COLO829 (cell line): ENCODE measurements around the gene EFCAB12.
"Not testable (repeated sequence)": the region's sequence is repeated elsewhere in the genome, so short reads cannot be mapped to it uniquely, and the experiment has no call there.

Experiments used
- DNase-seq: peaks from one replicate; pipeline ENCODE4 v3.0.0; 2012; ENCODE audit warnings: low spot score

EFCAB12 gene

DNA sequence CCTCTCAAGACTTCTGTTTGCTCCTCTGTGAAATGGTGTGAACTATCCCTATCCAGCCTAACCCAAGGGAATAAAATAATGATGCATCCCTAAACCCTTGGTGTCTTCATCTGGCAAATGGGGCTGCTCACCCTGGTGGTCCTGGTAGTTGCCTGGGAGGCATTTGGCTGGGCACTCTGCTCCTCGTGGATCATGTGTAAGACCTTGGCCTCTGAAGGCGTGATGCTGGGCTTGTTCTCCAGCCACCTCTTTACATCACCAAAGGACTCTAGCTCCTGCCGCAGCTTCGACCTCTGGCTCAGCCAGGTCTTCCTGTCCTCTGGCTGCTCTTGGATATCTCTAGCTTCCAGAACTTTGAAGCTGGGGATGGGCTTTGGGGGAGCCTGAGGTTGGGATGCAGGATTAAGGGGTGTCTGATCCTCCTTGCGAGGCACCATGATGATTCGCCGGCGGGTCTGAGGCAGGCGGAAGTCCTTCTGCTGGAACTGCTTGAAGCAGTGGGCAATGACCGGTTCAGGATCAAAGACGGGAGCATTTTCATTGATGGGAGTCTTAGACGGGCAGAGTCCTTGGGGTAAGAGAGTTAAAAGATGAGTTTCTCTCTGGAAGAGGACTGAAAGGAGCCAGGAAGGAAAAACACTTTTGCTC, 7.1 kb downstream of the EFCAB12 start:
- no peak for DNase-seq

DNA sequence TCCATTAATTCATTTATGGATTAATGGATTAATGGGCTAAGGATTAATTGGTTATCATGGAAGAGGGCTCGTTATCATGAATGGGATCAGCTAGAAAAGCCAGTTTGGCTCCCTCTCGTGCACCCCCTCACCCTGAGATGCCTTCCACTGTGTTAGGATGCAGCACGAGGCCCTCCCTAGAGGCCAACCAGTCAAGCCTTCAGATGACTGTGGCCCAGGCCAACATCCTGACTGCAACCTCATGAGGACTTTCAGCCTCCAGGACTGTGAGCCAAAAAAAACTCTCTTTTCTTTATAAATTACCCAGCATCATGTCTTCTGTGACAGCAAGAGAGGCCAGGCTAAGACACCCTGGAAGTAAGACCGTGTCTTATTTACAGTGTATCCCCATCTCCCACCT, 9.0 kb downstream of the EFCAB12 start:
- no peak for DNase-seq

DNA sequence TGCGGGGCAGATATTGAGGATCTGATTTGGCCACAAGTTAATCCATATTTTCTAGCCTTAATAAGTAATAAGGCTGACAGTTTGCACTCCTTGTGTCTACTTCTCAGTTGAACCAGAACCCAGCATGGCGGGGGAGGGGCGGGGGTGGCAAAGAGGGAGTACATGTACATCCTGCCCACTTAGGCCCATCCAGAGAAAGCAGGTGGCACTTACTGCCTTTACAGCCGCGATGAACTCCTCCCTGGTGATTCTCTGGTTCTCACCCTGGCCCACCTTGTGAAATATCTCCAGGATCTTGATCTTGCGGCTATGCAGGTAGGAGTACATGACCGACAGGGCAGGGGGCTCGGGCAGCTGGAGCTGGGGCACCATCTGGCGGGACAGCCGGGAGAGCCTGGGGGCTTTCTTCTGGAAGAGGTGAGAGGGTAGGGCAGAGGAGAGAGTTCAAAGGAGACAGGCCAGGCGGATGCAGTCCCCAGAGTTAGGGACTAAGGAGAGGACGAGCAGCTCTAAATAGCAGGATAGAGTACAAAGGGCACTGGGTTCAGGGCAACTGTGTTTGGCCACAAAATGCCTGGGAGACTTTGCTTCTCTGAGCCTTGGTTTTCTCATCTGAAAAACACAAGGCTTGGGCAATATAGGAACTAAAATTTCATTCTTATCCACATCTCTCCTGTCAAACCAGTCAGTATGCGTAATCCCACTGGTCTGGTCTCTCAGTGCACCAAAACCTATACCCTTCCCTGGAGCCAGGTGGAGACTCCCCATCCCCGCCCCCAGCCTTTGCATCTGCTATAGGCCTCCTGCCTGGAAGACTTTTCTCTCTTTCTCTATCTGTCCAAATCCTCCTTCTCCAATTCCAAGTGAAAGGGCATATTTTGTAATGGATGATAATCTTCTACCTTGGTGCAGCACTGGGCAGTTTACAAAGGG, 10.1 kb downstream of the EFCAB12 start:
- no peak for DNase-seq

DNA sequence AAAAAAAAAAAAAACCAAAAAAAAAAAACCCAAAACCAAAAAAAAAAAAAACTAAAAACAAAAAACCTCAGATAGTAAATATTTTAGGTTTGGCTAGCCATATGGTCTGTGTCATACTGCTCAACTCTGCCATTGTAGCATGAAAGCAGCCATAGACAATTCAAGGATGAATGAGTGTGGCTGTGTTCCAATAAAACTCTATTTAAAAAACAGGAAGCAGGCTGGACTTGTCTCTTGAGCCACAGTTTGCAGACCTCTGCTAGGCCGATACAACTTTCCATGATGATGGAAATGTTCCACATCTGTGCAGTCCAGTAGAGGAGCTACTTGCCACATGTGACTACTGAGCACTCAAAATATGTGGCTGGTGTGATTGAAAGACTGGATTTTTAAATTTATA, 11.1 kb downstream of the EFCAB12 start:
- DNase-seq, result no peak

DNA sequence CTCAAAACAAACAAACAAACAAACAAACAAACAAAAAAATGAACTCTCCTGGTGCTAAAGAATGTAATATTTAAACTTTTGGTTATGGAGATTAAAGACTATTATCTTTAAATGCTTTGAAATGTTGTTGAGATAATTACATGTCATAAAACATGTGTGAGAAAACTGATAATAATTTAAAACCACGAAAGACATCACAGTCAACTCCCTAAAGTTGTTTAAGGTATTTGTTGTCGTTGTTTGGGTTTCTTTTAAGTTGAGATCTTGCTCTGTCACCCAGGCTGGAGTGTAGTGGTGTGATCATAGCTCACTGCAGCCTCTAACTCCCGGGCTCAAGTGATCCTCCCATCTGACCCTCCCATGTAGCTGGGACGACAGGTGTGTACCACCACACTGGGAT, 12.0 kb downstream of the EFCAB12 start:
- DNase-seq, result no peak

DNA sequence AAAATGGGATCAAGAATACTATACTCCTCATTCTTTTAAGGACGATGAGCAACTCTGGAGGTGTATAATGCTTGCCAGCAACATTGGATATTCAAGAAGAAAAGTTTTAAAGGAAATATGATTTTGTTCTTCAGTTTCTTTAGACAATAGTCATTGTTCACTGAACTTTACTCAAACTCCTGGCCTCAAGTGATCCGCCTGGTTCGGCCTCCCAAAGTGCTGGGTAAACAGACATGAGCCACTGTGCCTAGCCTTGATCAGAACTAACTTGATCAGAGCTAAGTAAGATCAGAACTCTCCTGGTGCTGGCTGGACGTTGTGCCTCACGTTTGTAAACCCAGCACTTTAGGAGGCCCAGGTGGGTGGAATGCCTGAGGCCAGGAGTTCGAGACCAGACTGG, 12.6 kb downstream of the EFCAB12 start:
- no peak for DNase-seq

DNA sequence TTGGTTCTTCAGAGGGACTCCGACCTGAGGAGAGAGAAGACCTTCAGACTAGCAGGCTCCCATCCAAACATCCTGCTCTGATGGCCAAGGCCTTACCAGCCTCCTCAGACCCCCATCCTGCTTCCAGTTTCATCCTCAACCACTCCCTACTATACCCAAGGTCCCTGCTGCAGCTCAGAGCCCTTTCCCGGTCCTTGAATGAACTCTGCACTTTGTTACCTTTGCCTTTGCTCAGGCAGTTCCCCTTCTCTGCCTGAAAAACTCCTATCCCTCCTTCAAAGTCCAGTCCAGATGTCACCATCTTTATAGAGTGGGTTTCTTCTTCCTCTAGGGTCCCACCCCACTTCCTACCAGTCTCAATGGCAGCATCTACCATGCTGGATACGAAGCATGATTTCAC, 13.1 kb downstream of the EFCAB12 start:
- no peak for DNase-seq

DNA sequence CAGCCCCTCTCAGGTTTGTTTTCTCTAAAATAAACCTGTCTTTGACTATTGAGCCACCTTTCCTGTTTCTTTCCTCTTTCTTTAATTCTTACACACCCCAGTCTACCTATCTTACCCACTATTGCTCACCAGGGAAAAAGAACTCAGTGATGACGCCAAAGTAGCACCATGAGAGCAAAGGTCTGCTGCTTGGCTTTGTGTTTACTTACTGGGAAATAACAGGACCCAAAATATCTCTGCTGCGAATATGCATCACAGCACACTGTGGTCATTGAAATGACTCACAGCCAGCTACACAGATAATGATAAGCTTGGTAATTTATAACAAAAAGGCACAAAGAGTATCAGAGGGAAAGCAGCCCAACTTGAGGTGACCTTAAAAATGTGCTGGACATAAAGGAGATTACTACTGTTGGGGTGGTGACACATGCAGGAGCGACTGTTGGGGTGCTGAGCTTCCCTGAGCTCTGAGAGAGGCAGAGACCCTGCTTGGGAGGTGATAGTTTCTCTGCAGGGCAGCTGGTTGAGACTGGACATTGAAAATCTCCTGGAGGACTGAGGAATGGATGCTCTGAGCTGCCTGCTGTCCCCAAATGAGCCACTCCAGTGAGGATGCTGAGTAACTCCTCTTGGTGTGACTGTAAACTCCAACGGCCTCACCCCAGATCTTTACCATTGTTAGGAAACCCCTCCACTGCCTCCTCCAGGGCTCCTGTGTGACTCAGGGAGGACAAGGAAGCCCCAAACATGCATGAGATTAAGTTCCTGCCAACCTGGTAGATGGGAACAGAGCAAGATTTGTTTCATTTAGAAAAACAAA, 14.5 kb downstream of the EFCAB12 start:
- peak; percentile 68 for DNase-seq

DNA sequence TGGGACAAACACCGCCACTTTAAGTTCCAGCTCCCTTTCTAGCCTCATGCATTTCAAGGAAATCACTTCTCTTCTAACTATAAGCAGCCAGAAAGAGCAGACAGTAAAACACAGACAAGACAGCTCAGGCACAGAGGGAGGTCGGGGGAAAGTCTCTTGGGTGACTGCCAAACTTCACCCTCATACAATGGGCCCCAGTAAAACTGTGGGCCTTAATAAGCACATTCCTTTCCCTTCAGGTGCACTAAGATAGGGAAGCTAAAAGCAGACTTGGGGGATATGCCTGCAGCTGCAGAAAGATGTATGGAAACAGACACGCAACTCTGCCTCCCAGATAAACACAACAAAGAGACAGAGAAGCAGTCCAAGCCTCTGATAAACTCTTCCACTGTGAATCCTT, 15.2 kb downstream of the EFCAB12 start:
- DNase-seq, result not testable (repeated sequence)

DNA sequence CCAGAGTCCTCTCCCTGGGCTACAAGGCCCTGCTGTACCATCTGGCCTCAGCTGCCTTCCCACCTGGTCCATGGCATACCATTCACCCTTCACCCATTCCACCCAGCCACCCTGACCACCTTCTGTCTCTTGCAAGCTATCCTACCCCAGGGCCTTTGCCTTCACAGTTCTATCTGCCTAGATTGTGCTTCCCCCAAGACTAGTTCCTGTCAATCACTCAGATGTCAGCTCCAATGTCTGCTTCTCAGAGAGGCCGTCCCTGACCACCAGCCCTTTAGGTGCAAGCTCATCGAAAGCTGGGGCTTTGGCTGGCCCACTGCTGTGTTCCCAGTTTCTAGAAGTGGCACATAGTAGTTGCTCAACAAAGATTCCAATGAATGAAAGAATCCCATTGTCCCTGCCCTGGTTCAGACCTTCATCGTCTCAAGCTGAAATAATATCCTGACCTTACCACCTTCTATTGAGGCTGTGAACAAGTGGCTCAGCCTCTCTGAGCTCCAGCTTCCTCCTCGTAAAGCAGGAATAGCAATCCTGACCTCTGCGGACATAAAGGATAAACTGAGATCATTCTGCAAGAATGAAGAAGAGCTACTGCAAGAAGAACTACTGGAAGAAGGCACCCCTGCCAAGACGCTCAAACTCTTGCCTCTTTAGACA, 15.8 kb downstream of the EFCAB12 start:
- DNase-seq, result no peak

DNA sequence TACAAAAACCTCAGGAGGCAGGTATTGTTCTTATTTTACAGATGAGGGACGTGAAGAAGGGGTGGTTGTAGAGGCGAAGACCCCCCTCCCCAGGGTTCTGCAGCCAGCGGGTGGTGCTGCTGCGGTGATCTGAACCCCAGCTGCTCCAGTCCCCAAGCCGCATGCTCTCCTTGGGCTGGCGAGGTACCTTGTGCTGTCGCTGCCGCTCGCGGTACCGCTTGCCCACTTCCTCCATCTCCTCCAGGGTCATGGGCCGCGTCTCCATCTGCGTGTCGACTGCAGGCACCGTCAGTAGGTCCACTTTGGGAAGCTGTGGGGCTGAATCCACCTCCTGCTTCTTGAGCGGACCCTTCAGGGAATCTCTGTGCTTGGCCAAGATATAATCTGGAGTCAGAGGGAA, 17.5 kb downstream of the EFCAB12 start:
- DNase-seq, result no peak

DNA sequence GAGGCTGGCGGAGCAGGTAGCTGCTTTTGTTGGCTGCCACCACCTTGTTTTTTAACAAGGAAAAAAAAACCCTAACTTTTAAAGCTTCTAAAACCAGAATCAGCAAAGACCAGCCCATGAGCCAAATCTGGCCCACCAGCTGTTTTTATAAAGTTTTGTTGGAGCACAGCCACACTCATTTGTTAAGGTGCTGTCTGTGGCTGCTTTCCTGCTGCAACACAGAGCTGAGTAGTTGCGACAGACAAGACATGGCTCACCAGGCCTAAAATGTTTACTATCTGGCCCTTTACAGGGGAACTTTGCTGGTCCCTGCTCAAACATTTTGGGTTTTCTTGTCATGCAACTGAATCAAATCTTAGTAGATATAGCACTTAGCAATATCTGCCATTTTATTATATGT, 18.9 kb downstream of the EFCAB12 start:
- DNase-seq, result no peak

DNA sequence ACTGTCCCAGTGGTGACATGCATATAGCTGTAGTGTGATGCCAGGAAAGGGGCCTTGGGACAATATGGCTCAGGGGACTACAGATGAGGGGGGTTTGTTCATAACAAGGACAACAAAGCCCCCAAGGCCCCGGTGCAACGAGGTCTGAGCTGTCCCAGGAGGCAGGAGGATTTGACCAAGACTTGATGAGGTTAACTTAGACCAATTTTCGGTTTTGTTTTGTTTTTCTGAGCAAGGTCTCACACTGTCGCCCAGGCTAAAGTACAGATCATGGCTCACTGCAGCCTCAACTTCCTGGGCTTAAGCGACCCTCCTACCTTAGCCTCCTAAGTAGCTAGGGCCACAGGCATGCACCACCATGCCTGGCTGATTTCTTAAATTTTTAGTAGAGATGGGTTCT, 23.8 kb downstream of the EFCAB12 start:
- no peak for DNase-seq

DNA sequence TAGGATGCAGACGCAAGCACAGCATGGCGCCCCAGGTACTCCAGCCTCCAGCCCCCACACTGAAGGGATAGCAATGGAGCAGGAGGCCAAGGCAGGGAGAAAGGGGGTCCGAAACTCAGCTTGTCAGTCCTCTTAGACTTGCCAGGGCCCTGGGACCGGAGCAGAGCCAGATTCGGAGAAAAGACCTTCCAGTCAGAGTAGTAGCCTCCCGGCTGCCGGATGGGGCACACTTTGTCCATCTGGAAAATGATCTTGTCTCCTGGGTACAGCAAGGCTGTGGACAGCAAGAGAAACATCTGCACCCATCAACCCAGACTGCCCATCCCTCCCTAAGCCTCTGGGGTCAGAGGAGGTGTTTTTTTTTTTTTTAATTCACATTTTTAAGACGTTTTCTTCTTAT, 24.3 kb downstream of the EFCAB12 start:
- DNase-seq, result no peak

DNA sequence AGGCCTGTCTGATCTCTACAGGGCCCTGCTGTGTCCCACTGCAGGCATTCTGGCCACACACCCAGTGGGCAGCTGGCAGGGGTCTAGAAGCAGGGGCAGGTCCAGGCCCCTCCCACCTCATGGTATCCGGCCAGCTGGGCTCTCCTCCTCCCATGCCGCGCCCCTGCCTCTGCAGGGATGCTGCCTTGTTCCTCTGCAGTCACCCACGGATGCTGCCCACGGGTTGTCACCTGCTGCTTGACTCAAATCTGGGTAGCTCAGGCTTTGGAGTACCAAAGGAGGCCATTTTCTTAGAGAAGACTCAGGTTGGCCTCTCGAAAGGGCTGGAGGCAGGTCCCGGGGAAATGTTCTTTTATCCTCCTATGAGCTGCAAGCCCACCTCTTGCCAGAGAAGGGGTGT, 25.0 kb downstream of the EFCAB12 start:
- DNase-seq, result no peak

DNA sequence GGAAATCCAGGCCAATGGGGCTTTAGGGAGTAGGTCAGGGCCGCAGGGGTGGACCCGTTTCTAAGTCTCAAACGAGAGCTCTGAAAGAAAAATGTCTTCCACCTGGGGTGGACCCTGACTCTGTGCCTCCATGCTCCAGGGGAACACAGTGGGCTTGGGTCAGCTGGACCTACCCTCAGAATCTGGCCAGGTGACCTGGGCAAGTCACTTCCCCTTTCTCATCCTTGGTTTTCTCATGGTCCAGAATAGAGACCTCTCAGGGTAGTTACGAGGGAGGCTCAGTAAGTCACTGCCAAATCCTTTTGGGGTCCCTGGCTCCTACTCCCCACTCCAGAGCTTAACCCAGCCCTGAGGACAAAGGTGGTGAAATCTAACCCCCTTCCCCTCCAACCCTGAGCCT, 25.8 kb downstream of the EFCAB12 start:
- no peak for DNase-seq

DNA sequence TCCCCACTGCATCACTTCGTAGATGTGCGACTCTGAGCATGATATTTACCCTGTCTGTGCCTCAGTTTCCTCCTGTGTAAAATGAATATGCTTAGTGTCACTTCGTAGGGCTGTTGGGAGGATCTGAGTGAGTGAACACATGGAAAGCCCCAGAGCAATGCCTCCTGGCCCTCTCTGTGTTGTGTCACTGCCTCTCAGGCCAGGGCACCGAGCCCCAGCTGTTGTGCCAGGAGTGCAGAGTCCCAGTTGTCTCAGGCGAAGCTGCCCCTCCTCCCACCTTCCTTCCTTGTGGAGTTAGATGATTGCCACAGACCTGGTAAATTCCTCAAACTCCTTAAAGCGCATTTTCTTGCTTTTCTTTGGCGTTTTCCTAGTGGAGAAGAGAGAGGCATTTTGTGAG, 26.2 kb downstream of the EFCAB12 start:
- DNase-seq, result no peak

DNA sequence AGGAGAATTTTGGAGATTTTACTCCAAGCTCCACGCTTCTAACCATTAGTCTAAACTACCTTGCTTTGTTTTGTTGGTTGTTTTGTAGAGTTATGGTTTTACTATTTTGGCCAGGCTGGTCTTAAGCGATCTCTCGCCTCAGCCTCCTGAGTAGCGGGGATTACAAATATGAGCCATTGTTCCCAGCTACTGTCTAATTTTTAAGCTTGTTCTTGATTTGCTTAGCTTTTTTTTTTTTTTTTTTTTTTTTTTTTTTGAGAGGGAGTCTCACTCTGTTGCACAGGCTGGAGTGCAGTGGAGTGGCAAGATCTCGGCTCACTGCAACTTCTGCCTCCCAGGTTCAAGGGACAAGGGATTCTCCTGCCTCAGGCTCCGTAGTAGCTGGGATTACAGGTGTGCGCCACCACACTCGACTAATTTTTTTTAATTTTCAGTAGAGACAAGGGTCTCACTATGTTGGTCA, 28.5 kb downstream of the EFCAB12 start:
- no peak for DNase-seq

DNA sequence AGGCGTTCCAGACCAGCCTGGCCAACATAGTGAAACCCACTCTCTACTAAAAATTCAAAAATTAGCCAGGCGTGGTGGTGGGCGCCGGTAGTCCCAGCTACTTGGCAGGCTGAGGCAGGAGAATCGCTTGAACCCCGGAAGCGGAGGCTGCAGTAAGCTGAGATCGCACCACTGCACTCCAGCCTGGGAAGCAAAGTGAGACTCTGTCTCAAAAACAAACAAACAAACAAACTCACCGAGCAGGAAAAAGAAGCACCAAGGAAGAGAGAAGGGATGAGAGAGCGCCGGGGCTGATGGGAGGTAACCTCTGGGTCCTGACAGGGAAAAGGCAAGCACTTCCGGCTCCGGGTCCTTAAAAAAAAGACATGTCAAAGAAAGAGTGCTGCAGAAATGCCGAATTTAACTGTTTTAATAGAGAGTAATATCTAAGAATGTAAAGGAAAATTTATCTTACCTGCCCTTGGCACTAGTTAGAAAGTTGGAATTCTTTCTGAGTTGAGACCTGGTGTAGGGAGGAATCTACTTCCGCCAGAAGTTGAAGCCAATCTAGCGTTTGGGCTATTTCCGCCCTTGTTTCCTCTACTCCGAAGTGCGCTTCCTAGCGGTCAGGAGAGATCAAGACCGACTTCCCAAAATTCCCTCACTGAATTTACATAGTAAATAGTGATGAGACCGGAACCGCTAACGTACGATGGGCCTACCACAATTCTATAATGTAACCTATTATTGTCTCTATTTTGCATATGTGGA, 29.1 kb downstream of the EFCAB12 start:
- DNase-seq, result peak; percentile 94

DNA sequence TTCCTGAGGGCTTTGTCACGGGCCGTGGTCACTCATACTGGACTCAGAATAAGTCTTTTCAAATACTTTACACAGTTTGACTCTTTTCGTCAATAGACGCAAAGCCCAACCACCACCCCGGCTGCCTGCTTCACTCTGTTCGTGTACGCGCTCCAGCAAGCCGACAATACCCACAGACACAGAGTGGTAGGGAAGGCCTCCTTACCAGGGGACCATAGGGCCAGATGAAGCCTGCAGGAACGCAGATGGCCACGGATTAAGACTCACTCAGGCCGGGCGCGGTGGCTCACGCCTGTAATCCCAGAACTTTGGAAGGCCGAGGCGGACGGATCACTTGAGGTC, 29.7 kb downstream of the EFCAB12 start:
- DNase-seq, result no peak

DNA sequence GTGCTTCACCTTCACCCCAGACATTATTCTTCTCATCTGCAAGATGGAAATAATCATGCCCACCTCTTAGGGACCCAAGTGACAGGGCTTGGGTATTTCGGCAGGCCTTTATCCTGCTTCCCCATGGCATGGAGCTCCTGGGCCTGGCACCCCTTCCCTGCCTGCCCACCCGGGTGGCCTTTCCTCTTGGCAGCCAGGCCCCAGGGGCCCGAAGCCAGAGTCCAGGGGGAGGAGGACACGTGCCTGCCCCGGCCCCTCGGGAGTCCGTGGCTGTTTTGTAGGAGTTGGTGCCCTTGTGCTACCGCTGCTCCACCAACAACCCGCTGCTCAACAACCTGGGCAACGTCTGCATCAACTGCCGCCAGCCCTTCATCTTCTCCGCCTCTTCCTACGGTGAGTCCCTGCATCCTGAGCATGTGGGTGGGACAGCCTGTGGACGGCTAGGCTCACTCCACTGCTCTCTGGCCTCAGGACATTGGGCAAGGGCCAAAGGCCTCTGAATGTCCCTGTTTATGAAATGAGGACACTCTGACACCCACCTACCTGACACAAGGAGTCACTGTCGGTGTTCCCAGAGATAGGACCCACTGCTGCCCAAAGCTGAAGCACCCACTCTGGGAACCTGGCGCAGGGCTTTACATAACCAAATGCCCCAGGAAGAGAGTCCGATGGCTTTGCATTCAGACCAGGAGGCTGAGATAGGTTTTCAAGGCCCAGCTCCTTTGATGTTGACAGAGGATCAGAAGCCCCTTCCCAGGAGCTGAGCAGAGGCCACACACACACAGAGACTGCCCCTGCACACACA, 34.5 kb downstream of the EFCAB12 start:
- DNase-seq, result not testable (repeated sequence)
